ENCODE results near the gene TTLL6.

Gene TTLL6

DNA sequence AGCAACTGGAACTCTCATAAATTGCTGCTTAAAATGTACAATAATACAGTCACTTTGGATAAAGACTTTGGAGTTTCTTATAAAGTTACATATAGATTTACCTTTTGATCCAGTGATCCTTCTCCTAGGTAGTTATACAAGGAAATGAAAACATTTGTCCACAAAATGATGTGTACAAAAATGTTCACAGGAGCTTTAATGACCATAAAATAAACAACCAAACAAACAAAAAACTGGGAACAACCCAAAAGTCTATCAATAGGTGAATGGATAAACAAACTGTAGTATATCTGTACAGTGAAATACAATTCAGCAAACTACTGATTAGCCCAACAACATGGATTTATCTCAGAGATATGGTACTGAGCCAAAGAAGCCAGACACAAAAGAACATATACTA, 37.6 kb downstream of the TTLL6 start:
- H3K4me3 ChIP-seq (ENCODE audit: low read depth, low read length) = no peak overlapping the region
- no peak overlapping the region for H3K27ac ChIP-seq (ENCODE audit: extremely low read depth, low read depth, low read length)
- ChIA-PET CTCF (interaction anchor here (1.0 to 1.4 kb wide), 4 partner anchors 9 to 101 kb away, joined by 3 to 4 read pairs (median 4); no protein-coding TSS in a partner anchor), POLR2A (no interaction called here)
- H3K9me3 ChIP-seq (ENCODE audit: control insufficient read depth, insufficient read depth, low read depth, low read length) = no peaks in the 10 kb centered on the region; the same call in 1 of the 2 replicates
- no peak for TF ChIP-seq ZNF561 (tag by site-specific recombination; IDR thresholded peaks at IDR 0.05; ENCODE audit: borderline replicate concordance)
- TF ChIP-seq ZBTB48 (tag by site-specific recombination; IDR thresholded peaks at IDR 0.05) = no peak
- no peak for TF ChIP-seq ZSCAN16 (tag by site-specific recombination; IDR thresholded peaks at IDR 0.05)
- TF ChIP-seq, protein P1, sequence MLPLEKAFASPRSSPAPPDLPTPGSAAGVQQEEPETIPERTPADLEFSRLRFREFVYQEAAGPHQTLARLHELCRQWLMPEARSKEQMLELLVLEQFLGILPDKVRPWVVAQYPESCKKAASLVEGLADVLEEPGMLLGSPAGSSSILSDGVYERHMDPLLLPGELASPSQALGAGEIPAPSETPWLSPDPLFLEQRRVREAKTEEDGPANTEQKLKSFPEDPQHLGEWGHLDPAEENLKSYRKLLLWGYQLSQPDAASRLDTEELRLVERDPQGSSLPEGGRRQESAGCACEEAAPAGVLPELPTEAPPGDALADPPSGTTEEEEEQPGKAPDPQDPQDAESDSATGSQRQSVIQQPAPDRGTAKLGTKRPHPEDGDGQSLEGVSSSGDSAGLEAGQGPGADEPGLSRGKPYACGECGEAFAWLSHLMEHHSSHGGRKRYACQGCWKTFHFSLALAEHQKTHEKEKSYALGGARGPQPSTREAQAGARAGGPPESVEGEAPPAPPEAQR (tag by site-specific recombination; IDR thresholded peaks at IDR 0.05) = no peak
- no peak for TF ChIP-seq ZNF707 (tag by site-specific recombination; IDR thresholded peaks at IDR 0.05)
- TF ChIP-seq KLF16 (tag by site-specific recombination; IDR thresholded peaks at IDR 0.05) = no peak
- H3K4me1 ChIP-seq (ENCODE audit: control insufficient read depth, insufficient read depth, low read length) = no peaks in the 10 kb centered on the region
- no peaks in the 10 kb centered on the region for H3K36me3 ChIP-seq (ENCODE audit: control insufficient read depth in 2 of 2, insufficient read depth in 1 of 2, low read length in 2 of 2)

DNA sequence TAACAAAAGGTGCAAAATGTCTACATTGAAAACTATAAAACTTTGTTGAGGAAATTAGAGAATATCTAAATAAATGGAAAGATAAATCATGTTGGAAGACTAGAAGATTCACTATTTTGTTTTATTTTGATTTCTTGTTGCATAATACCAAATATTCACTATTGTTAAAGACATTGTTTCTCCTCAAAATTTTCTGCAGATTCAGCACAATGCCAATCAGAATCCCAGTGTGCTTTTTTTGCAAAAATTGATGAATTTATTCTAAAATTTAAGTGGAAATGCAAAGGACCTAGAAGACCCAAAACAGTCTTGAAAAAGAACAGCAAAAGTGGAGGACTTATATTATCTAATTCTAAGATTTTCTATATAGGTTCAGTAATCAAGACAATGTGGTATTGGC, 40.4 kb downstream of the TTLL6 start:
- ChIA-PET CTCF (interaction anchor here (1.2 to 1.4 kb wide), 2 partner anchors 25 to 52 kb away, joined by 3 to 6 read pairs; no protein-coding TSS in a partner anchor), POLR2A (no interaction called here)
- Histone ChIP-seq H3K27ac (ENCODE audit: extremely low read depth, low read depth, low read length) (no peak overlapping the region), H3K4me3 (ENCODE audit: low read depth, low read length) (no peak overlapping the region), H3K4me1 (ENCODE audit: control insufficient read depth, insufficient read depth, low read length) (no peaks in the 10 kb centered on the region), H3K9me3 (ENCODE audit: control insufficient read depth, insufficient read depth, low read depth, low read length) (no peaks in the 10 kb centered on the region; the same call in 1 of the 2 replicates), H3K36me3 (ENCODE audit: control insufficient read depth in 2 of 2, insufficient read depth in 1 of 2, low read length in 2 of 2) (no peaks in the 10 kb centered on the region)
- no peak for TF ChIP-seq ZNF121 (tag by site-specific recombination; IDR thresholded peaks at IDR 0.05)
- no peak for TF ChIP-seq RBAK (tag by site-specific recombination; IDR thresholded peaks at IDR 0.05)
- TF ChIP-seq ZNF747 (tag by site-specific recombination; IDR thresholded peaks at IDR 0.05) = no peak
- no peak for TF ChIP-seq ZNF274 (IDR thresholded peaks at IDR 0.05; ENCODE audit: low read length)
- no peak for TF ChIP-seq ZNF274 (tag by site-specific recombination; IDR thresholded peaks at IDR 0.05; ENCODE audit: borderline replicate concordance)
- TF ChIP-seq HOXC10 (CRISPR knock-in tag; IDR thresholded peaks at IDR 0.05) = no peak
- TF ChIP-seq ZNF792 (tag by site-specific recombination; IDR thresholded peaks at IDR 0.05) = no peak
- no peak for TF ChIP-seq ZNF596 (tag by site-specific recombination; IDR thresholded peaks at IDR 0.05)
- TF ChIP-seq ZNF670 (tag by site-specific recombination; IDR thresholded peaks at IDR 0.05; ENCODE audit: low read depth) = no peak
- TF ChIP-seq, protein P2, sequence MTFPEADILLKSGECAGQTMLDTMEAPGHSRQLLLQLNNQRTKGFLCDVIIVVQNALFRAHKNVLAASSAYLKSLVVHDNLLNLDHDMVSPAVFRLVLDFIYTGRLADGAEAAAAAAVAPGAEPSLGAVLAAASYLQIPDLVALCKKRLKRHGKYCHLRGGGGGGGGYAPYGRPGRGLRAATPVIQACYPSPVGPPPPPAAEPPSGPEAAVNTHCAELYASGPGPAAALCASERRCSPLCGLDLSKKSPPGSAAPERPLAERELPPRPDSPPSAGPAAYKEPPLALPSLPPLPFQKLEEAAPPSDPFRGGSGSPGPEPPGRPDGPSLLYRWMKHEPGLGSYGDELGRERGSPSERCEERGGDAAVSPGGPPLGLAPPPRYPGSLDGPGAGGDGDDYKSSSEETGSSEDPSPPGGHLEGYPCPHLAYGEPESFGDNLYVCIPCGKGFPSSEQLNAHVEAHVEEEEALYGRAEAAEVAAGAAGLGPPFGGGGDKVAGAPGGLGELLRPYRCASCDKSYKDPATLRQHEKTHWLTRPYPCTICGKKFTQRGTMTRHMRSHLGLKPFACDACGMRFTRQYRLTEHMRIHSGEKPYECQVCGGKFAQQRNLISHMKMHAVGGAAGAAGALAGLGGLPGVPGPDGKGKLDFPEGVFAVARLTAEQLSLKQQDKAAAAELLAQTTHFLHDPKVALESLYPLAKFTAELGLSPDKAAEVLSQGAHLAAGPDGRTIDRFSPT (tag by site-specific recombination; IDR thresholded peaks at IDR 0.05) = no peak
- TF ChIP-seq ZNF624 (tag by site-specific recombination; IDR thresholded peaks at IDR 0.05) = no peak
- no peak for TF ChIP-seq ZNF548 (tag by site-specific recombination; IDR thresholded peaks at IDR 0.05)
- TF ChIP-seq ZBTB1 (tag by site-specific recombination; IDR thresholded peaks at IDR 0.05) = no peak
- TF ChIP-seq ZNF558 (tag by site-specific recombination; IDR thresholded peaks at IDR 0.05) = no peak
- TF ChIP-seq ZNF561 (tag by site-specific recombination; IDR thresholded peaks at IDR 0.05; ENCODE audit: borderline replicate concordance) = no peak
- no peak for TF ChIP-seq ZNF623 (tag by site-specific recombination; IDR thresholded peaks at IDR 0.05)
- TF ChIP-seq, protein P3, sequence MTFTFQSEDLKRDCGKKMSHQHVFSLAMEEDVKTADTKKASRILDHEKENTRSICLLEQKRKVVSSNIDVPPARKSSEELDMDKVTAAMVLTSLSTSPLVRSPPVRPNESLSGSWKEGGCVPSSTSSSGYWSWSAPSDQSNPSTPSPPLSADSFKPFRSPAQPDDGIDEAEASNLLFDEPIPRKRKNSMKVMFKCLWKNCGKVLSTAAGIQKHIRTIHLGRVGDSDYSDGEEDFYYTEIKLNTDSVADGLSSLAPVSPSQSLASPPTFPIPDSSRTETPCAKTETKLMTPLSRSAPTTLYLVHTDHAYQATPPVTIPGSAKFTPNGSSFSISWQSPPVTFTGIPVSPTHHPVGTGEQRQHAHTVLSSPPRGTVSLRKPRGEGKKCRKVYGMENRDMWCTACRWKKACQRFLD (tag by site-specific recombination; IDR thresholded peaks at IDR 0.05) = no peak
- no peak for TF ChIP-seq ZNF350 (tag by site-specific recombination; IDR thresholded peaks at IDR 0.05)

Measured in HEK293 (cell line).